ENCODE data around the gene CLC. TPM values are rescaled to one million over a fixed set of nuclear protein-coding genes. Genes with fewer than 3 reads are reported as not detected.
"Not testable (repeated sequence)": the region's sequence is repeated elsewhere in the genome, so short reads cannot be mapped to it uniquely, and the experiment has no call there.

Gene CLC
- total and polyA plus RNA-seq, 4 donors: 0.51 to 8.4 (median 1.0) TPM

- no peak overlapping the region for H3K27ac ChIP-seq (ENCODE audit: low read depth, low read length)
- 83% methylated on average over 3 of the region's 6 CpGs for WGBS (ENCODE audit: insufficient coverage)
- no peaks in the 10 kb centered on the region for H3K36me3 ChIP-seq (ENCODE audit: control insufficient read depth, insufficient read depth, low read length)
- DNase-seq (ENCODE audit: low read depth in 4 of 6, low spot score in 6 of 6): no peak
- no peaks in the 10 kb centered on the region for H3K27me3 ChIP-seq (ENCODE audit: control insufficient read depth, insufficient read depth, low read length)
- H3K9me3 ChIP-seq (ENCODE audit: control insufficient read depth, insufficient read depth, low read length): no peaks in the 10 kb centered on the region
- H3K4me1 ChIP-seq (ENCODE audit: control insufficient read depth, insufficient read depth, low read length): no peaks in the 10 kb centered on the region
- H3K4me3 ChIP-seq (ENCODE audit: low read depth, low read length): no peak overlapping the region
Observed at GRCh38 chr19:39708594-39708993, 29.2 kb downstream of the CLC start.

GRCh38 chr19:39705578-39706188, 32.1 kb downstream of the CLC start:
- 71% methylated on average over 3 of the region's 8 CpGs for WGBS (ENCODE audit: insufficient coverage)
- no peak overlapping the region for H3K27ac ChIP-seq (ENCODE audit: low read depth, low read length)

GRCh38 chr19:39704181-39705044, 33.4 kb downstream of the CLC start, which contains the start of gene LGALS14:
Gene LGALS14, plus strand, starts transcription at chr19:39704481. Its CDS starts 48 bp downstream, at chr19:39704529.
- Histone ChIP-seq H3K4me3 (ENCODE audit: low read depth, low read length) (no peak within 1 kb of the TSS), H3K4me1 (ENCODE audit: control insufficient read depth, insufficient read depth, low read length) (no peaks in the 10 kb centered on the region), H3K36me3 (ENCODE audit: control insufficient read depth, insufficient read depth, low read length) (no peaks in the 10 kb centered on the region), H3K9me3 (ENCODE audit: control insufficient read depth, insufficient read depth, low read length) (no peaks in the 10 kb centered on the region), H3K27ac (ENCODE audit: low read depth, low read length) (no peak within 1 kb of the TSS), H3K27me3 (ENCODE audit: control insufficient read depth, insufficient read depth, low read length) (no peaks in the 10 kb centered on the region)
- DNase-seq (ENCODE audit: low read depth in 4 of 6, low spot score in 6 of 6): peak in 2 of 6 donors; percentile 1
- WGBS (ENCODE audit: insufficient coverage): 54% methylated on average over 3 of the region's 6 CpGs

More at GRCh38 chr19:39705578-39706188, 32.1 kb downstream of the CLC start:
- H3K27me3 ChIP-seq (ENCODE audit: control insufficient read depth, insufficient read depth, low read length): no peaks in the 10 kb centered on the region
- H3K4me1 ChIP-seq (ENCODE audit: control insufficient read depth, insufficient read depth, low read length): no peaks in the 10 kb centered on the region
- H3K36me3 ChIP-seq (ENCODE audit: control insufficient read depth, insufficient read depth, low read length): no peaks in the 10 kb centered on the region
- no peaks in the 10 kb centered on the region for H3K9me3 ChIP-seq (ENCODE audit: control insufficient read depth, insufficient read depth, low read length)
- H3K4me3 ChIP-seq (ENCODE audit: low read depth, low read length): no peak overlapping the region
- DNase-seq (ENCODE audit: low read depth in 4 of 6, low spot score in 6 of 6): no peak

GRCh38 chr19:39701291-39701690, 36.5 kb downstream of the CLC start:
- no peaks in the 10 kb centered on the region for H3K4me1 ChIP-seq (ENCODE audit: control insufficient read depth, insufficient read depth, low read length)
- no peak overlapping the region for H3K27ac ChIP-seq (ENCODE audit: low read depth, low read length)
- no peaks in the 10 kb centered on the region for H3K9me3 ChIP-seq (ENCODE audit: control insufficient read depth, insufficient read depth, low read length)
- no peak overlapping the region for H3K4me3 ChIP-seq (ENCODE audit: low read depth, low read length)
- no peaks in the 10 kb centered on the region for H3K36me3 ChIP-seq (ENCODE audit: control insufficient read depth, insufficient read depth, low read length)
- 94% methylated on average over 2 of the region's 5 CpGs for WGBS (ENCODE audit: insufficient coverage)
- H3K27me3 ChIP-seq (ENCODE audit: control insufficient read depth, insufficient read depth, low read length): no peaks in the 10 kb centered on the region
- DNase-seq (ENCODE audit: low read depth in 4 of 6, low spot score in 6 of 6): no peak

- H3K4me3 ChIP-seq (ENCODE audit: low read depth, low read length): no peak overlapping the region
- no peaks in the 10 kb centered on the region for H3K36me3 ChIP-seq (ENCODE audit: control insufficient read depth, insufficient read depth, low read length)
- no peak for DNase-seq (ENCODE audit: low read depth in 4 of 6, low spot score in 6 of 6)
- no peaks in the 10 kb centered on the region for H3K9me3 ChIP-seq (ENCODE audit: control insufficient read depth, insufficient read depth, low read length)
- no peaks in the 10 kb centered on the region for H3K4me1 ChIP-seq (ENCODE audit: control insufficient read depth, insufficient read depth, low read length)
- no peaks in the 10 kb centered on the region for H3K27me3 ChIP-seq (ENCODE audit: control insufficient read depth, insufficient read depth, low read length)
- no peak overlapping the region for H3K27ac ChIP-seq (ENCODE audit: low read depth, low read length)
Observed at GRCh38 chr19:39698535-39698934, 39.3 kb downstream of the CLC start.

GRCh38 chr19:39696387-39696786, 41.4 kb downstream of the CLC start:
- H3K4me3 ChIP-seq (ENCODE audit: low read depth, low read length): no peak overlapping the region
- no peaks in the 10 kb centered on the region for H3K36me3 ChIP-seq (ENCODE audit: control insufficient read depth, insufficient read depth, low read length)
- H3K27me3 ChIP-seq (ENCODE audit: control insufficient read depth, insufficient read depth, low read length): no peaks in the 10 kb centered on the region
- DNase-seq (ENCODE audit: low read depth in 4 of 6, low spot score in 6 of 6): no peak
- no peak overlapping the region for H3K27ac ChIP-seq (ENCODE audit: low read depth, low read length)
- H3K4me1 ChIP-seq (ENCODE audit: control insufficient read depth, insufficient read depth, low read length): no peaks in the 10 kb centered on the region
- WGBS (ENCODE audit: insufficient coverage): no CpG with 5 or more reads among the region's 2 CpGs
- H3K9me3 ChIP-seq (ENCODE audit: control insufficient read depth, insufficient read depth, low read length): no peaks in the 10 kb centered on the region

- DNase-seq (ENCODE audit: low read depth in 4 of 6, low spot score in 6 of 6): no peak
- no peak overlapping the region for H3K4me3 ChIP-seq (ENCODE audit: low read depth, low read length)
- 60% methylated on average over 1 of the region's 2 CpGs for WGBS (ENCODE audit: insufficient coverage)
- H3K4me1 ChIP-seq (ENCODE audit: control insufficient read depth, insufficient read depth, low read length): no peaks in the 10 kb centered on the region
- no peak overlapping the region for H3K27ac ChIP-seq (ENCODE audit: low read depth, low read length)
- H3K9me3 ChIP-seq (ENCODE audit: control insufficient read depth, insufficient read depth, low read length): no peaks in the 10 kb centered on the region
- no peaks in the 10 kb centered on the region for H3K27me3 ChIP-seq (ENCODE audit: control insufficient read depth, insufficient read depth, low read length)
- no peaks in the 10 kb centered on the region for H3K36me3 ChIP-seq (ENCODE audit: control insufficient read depth, insufficient read depth, low read length)
Observed at GRCh38 chr19:39695759-39696158, 42.1 kb downstream of the CLC start.

GRCh38 chr19:39692822-39693221, 45.0 kb downstream of the CLC start:
- Histone ChIP-seq H3K27ac (ENCODE audit: low read depth, low read length) (no peak overlapping the region), H3K4me1 (ENCODE audit: control insufficient read depth, insufficient read depth, low read length) (no peaks in the 10 kb centered on the region), H3K36me3 (ENCODE audit: control insufficient read depth, insufficient read depth, low read length) (no peaks in the 10 kb centered on the region), H3K27me3 (ENCODE audit: control insufficient read depth, insufficient read depth, low read length) (no peaks in the 10 kb centered on the region), H3K4me3 (ENCODE audit: low read depth, low read length) (no peak overlapping the region), H3K9me3 (ENCODE audit: control insufficient read depth, insufficient read depth, low read length) (no peaks in the 10 kb centered on the region)
- DNase-seq (ENCODE audit: low read depth in 4 of 6, low spot score in 6 of 6): no peak
- 57% methylated on average over 1 of the region's 1 CpG for WGBS (ENCODE audit: insufficient coverage)

GRCh38 chr19:39692166-39692565, 45.7 kb downstream of the CLC start:
- Histone ChIP-seq H3K27me3 (ENCODE audit: control insufficient read depth, insufficient read depth, low read length) (no peaks in the 10 kb centered on the region), H3K9me3 (ENCODE audit: control insufficient read depth, insufficient read depth, low read length) (no peaks in the 10 kb centered on the region), H3K36me3 (ENCODE audit: control insufficient read depth, insufficient read depth, low read length) (no peaks in the 10 kb centered on the region), H3K4me1 (ENCODE audit: control insufficient read depth, insufficient read depth, low read length) (no peaks in the 10 kb centered on the region), H3K4me3 (ENCODE audit: low read depth, low read length) (no peak overlapping the region), H3K27ac (ENCODE audit: low read depth, low read length) (no peak overlapping the region)
- DNase-seq (ENCODE audit: low read depth in 4 of 6, low spot score in 6 of 6): no peak
- WGBS (ENCODE audit: insufficient coverage): 85% methylated on average over 3 of the region's 3 CpGs

GRCh38 chr19:39688637-39689036, 49.2 kb downstream of the CLC start:
- H3K4me3 ChIP-seq (ENCODE audit: low read depth, low read length); H3K27ac ChIP-seq (ENCODE audit: low read depth, low read length); H3K4me1 ChIP-seq (ENCODE audit: control insufficient read depth, insufficient read depth, low read length); H3K36me3 ChIP-seq (ENCODE audit: control insufficient read depth, insufficient read depth, low read length); H3K9me3 ChIP-seq (ENCODE audit: control insufficient read depth, insufficient read depth, low read length); H3K27me3 ChIP-seq (ENCODE audit: control insufficient read depth, insufficient read depth, low read length); DNase-seq (ENCODE audit: low read depth in 4 of 6, low spot score in 6 of 6): not testable (repeated sequence)
- WGBS (ENCODE audit: insufficient coverage): no CpG with 5 or more reads among the region's 4 CpGs

Measured in spinal cord (tissue), 10 donors.